ENCODE data around the gene TP53I13. TPM values are rescaled to one million over a fixed set of nuclear protein-coding genes. Genes with fewer than 3 reads are reported as not detected.
A peak's percentile ranks its signal among the peaks of the same experiment; 100 is the strongest.

Gene TP53I13
- total and polyA plus RNA-seq, 2 of the 13 experiments (the other 11 are each of a cell fraction or from before 2014, with no cell fraction given) = 16.9 to 25.7 TPM

DNA sequence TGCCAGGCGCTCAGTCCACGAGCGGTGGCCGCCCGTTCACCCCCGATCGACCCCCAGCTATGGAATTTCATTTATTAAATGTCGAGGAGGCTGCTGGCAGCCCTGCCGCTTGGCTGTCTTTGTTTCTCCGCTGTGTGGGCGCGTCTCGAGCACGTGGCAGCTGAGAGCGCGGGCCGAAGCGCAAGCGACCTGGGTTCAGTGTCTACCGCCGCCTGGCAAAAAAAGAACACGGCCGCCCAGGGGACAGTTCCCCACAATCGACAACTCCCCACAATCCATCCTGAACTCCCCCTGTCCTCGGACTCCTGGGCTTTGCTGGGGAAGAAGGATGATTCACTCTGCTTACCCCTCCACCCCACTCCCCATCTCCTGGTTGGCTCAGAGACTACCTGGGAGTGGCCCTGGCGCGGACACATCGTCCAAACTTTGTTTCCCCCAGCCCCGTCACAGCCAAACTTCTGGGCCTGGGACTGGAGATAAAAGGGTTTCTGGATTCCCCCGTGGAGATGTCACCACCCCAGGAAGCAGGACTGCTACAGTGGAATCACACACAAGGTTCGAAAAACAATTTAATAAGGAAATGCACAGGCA lies 22.7 kb downstream of the TP53I13 start (continued):
- TF ChIP-seq, protein P1, sequence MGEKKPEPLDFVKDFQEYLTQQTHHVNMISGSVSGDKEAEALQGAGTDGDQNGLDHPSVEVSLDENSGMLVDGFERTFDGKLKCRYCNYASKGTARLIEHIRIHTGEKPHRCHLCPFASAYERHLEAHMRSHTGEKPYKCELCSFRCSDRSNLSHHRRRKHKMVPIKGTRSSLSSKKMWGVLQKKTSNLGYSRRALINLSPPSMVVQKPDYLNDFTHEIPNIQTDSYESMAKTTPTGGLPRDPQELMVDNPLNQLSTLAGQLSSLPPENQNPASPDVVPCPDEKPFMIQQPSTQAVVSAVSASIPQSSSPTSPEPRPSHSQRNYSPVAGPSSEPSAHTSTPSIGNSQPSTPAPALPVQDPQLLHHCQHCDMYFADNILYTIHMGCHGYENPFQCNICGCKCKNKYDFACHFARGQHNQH (CRISPR knock-in tag; IDR thresholded peaks at IDR 0.05) = peak; percentile 36; the same call in 1 of the 2 replicates
- TF ChIP-seq HDAC1 (CRISPR knock-in tag; IDR thresholded peaks at IDR 0.05) = peak; percentile 31; the same call in 1 of the 2 replicates
- no peak for TF ChIP-seq ZNF382 (CRISPR knock-in tag; IDR thresholded peaks at IDR 0.05; ENCODE audit: borderline replicate concordance)
- TF ChIP-seq ZNF558 (CRISPR knock-in tag; IDR thresholded peaks at IDR 0.05; ENCODE audit: borderline replicate concordance) = no peak
- no peak for TF ChIP-seq MATR3 (CRISPR knock-in tag; IDR thresholded peaks at IDR 0.05)
- no peak for TF ChIP-seq CREB1 (IDR thresholded peaks at IDR 0.05)
- TF ChIP-seq CREB1 (CRISPR knock-in tag; IDR thresholded peaks at IDR 0.05) = no peak
- no peak for TF ChIP-seq ZNF562 (CRISPR knock-in tag; IDR thresholded peaks at IDR 0.05; ENCODE audit: borderline replicate concordance)
- TF ChIP-seq ZC3H4 (CRISPR knock-in tag; IDR thresholded peaks at IDR 0.05; ENCODE audit: borderline replicate concordance) = no peak
- TF ChIP-seq ATF7-NPFF (CRISPR knock-in tag; IDR thresholded peaks at IDR 0.05; ENCODE audit: low read depth) = no peak
- no peak for TF ChIP-seq ZNF326 (CRISPR knock-in tag; IDR thresholded peaks at IDR 0.05; ENCODE audit: borderline replicate concordance)
- no peak for TF ChIP-seq IKZF4 (CRISPR knock-in tag; IDR thresholded peaks at IDR 0.05; ENCODE audit: borderline replicate concordance, low read depth, not compliant biosample characterization)
- no peak for TF ChIP-seq SATB2 (CRISPR knock-in tag; IDR thresholded peaks at IDR 0.05)
- no peak for TF ChIP-seq ATM (IDR thresholded peaks at IDR 0.05; ENCODE audit: borderline replicate concordance)
- TF ChIP-seq ZNF773 (CRISPR knock-in tag; IDR thresholded peaks at IDR 0.05; ENCODE audit: borderline replicate concordance) = no peak
- no peak for TF ChIP-seq SMC3 (IDR thresholded peaks at IDR 0.05; ENCODE audit: low read length)
- 0 out of 2 replicates have a peak, but pooled peaks have one; percentile 31 for TF ChIP-seq ZNF441 (CRISPR knock-in tag; IDR thresholded peaks at IDR 0.05; ENCODE audit: borderline replicate concordance)
- TF ChIP-seq FOXA1 (IDR thresholded peaks at IDR 0.05) = no peak
- no peak for TF ChIP-seq FOXA1 (CRISPR knock-in tag; IDR thresholded peaks at IDR 0.05)
- TF ChIP-seq GATAD2A (CRISPR knock-in tag; IDR thresholded peaks at IDR 0.05) = no peak
- no peak for TF ChIP-seq ZMYM2 (CRISPR knock-in tag; IDR thresholded peaks at IDR 0.05)
- 0 out of 2 replicates have a peak, but pooled peaks have one; percentile 11 for TF ChIP-seq BRD4 (CRISPR knock-in tag; IDR thresholded peaks at IDR 0.05)
- TF ChIP-seq, protein P2, sequence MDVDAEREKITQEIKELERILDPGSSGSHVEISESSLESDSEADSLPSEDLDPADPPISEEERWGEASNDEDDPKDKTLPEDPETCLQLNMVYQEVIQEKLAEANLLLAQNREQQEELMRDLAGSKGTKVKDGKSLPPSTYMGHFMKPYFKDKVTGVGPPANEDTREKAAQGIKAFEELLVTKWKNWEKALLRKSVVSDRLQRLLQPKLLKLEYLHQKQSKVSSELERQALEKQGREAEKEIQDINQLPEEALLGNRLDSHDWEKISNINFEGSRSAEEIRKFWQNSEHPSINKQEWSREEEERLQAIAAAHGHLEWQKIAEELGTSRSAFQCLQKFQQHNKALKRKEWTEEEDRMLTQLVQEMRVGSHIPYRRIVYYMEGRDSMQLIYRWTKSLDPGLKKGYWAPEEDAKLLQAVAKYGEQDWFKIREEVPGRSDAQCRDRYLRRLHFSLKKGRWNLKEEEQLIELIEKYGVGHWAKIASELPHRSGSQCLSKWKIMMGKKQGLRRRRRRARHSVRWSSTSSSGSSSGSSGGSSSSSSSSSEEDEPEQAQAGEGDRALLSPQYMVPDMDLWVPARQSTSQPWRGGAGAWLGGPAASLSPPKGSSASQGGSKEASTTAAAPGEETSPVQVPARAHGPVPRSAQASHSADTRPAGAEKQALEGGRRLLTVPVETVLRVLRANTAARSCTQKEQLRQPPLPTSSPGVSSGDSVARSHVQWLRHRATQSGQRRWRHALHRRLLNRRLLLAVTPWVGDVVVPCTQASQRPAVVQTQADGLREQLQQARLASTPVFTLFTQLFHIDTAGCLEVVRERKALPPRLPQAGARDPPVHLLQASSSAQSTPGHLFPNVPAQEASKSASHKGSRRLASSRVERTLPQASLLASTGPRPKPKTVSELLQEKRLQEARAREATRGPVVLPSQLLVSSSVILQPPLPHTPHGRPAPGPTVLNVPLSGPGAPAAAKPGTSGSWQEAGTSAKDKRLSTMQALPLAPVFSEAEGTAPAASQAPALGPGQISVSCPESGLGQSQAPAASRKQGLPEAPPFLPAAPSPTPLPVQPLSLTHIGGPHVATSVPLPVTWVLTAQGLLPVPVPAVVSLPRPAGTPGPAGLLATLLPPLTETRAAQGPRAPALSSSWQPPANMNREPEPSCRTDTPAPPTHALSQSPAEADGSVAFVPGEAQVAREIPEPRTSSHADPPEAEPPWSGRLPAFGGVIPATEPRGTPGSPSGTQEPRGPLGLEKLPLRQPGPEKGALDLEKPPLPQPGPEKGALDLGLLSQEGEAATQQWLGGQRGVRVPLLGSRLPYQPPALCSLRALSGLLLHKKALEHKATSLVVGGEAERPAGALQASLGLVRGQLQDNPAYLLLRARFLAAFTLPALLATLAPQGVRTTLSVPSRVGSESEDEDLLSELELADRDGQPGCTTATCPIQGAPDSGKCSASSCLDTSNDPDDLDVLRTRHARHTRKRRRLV (CRISPR knock-in tag; IDR thresholded peaks at IDR 0.05) = no peak
- TF ChIP-seq, protein P3, sequence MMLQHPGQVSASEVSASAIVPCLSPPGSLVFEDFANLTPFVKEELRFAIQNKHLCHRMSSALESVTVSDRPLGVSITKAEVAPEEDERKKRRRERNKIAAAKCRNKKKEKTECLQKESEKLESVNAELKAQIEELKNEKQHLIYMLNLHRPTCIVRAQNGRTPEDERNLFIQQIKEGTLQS (CRISPR knock-in tag; IDR thresholded peaks at IDR 0.05) = no peak
- no peak for TF ChIP-seq ZBTB7B (CRISPR knock-in tag; IDR thresholded peaks at IDR 0.05)

Data from HepG2 (cell line).